ENCODE measurements around the gene CEP72.
"Not testable (repeated sequence)": the region's sequence is repeated elsewhere in the genome, so short reads cannot be mapped to it uniquely, and the experiment has no call there.

CEP72 gene

GRCh38 chr5:673831-674629 is 61.9 kb downstream of the CEP72 start:
- no peak for DNase-seq

- DNase-seq = no peak
These were observed 62.5 kb downstream of the CEP72 start for GRCh38 chr5:674630-675011.

GRCh38 chr5:675111-675870 is 63.2 kb downstream of the CEP72 start:
- no peak for DNase-seq

GRCh38 chr5:675871-676698 is 63.9 kb downstream of the CEP72 start:
- DNase-seq = no peak

- no peak for DNase-seq
These were observed 64.5 kb downstream of the CEP72 start for GRCh38 chr5:676699-677076.

- DNase-seq = no peak
These were observed 65.3 kb downstream of the CEP72 start for GRCh38 chr5:677131-678101.

- DNase-seq = not testable (repeated sequence)
These were observed 66.4 kb downstream of the CEP72 start for GRCh38 chr5:678521-678920.

- DNase-seq = not testable (repeated sequence)
These were observed 67.2 kb downstream of the CEP72 start for GRCh38 chr5:679166-679895.

- DNase-seq = not testable (repeated sequence)
These were observed 68.1 kb downstream of the CEP72 start for GRCh38 chr5:680118-680795.

- DNase-seq = not testable (repeated sequence)
These were observed 68.7 kb downstream of the CEP72 start for GRCh38 chr5:680836-681235.

GRCh38 chr5:681317-682191 is 69.4 kb downstream of the CEP72 start:
- DNase-seq = not testable (repeated sequence)

GRCh38 chr5:682216-682615 is 70.1 kb downstream of the CEP72 start:
- not testable (repeated sequence) for DNase-seq

- not testable (repeated sequence) for DNase-seq
These were observed 70.7 kb downstream of the CEP72 start for GRCh38 chr5:682651-683358.

GRCh38 chr5:683551-684481 is 71.7 kb downstream of the CEP72 start:
- no peak for DNase-seq

GRCh38 chr5:684751-685216 is 72.6 kb downstream of the CEP72 start:
- no peak for DNase-seq

GRCh38 chr5:685262-686171 is 73.4 kb downstream of the CEP72 start:
- DNase-seq = no peak

GRCh38 chr5:686172-686523 is 74.0 kb downstream of the CEP72 start:
- not testable (repeated sequence) for DNase-seq

All from stimulated activated naive CD4-positive, alpha-beta T cell (primary cell).